ENCODE results near the gene CA5A. TPM values are rescaled to one million over a fixed set of nuclear protein-coding genes. Genes with fewer than 3 reads are reported as not detected.
A peak's percentile ranks its signal among the peaks of the same experiment; 100 is the strongest.

Gene CA5A
- polyA plus RNA-seq, 2 of the 4 experiments (the other 2 are of a cell fraction): not detected

GRCh38 chr16:87946596-87947347 is 10.4 kb upstream of the CA5A start:
- no peak overlapping the region for H3K4me3 ChIP-seq
- POLR2A ChIA-PET: no interaction called here
- no peak overlapping the region for H3K4me2 ChIP-seq
- no peaks in the 10 kb centered on the region for H3K9me3 ChIP-seq
- no peak for TF ChIP-seq USF2 (IDR thresholded peaks at IDR 0.05)
- no peak for TF ChIP-seq MAX (IDR thresholded peaks at IDR 0.05)
- TF ChIP-seq JUN (IDR thresholded peaks at IDR 0.05): no peak
- no peak for TF ChIP-seq BHLHE40 (IDR thresholded peaks at IDR 0.05; ENCODE audit: low read depth, low read length)
- no peak for TF ChIP-seq RARB (CRISPR knock-in tag; IDR thresholded peaks at IDR 0.05)
- no peak for TF ChIP-seq NPAS2 (CRISPR knock-in tag; IDR thresholded peaks at IDR 0.05; ENCODE audit: borderline replicate concordance)
- TF ChIP-seq EHF (CRISPR knock-in tag; IDR thresholded peaks at IDR 0.05): no peak
- TF ChIP-seq FOSB (CRISPR knock-in tag; IDR thresholded peaks at IDR 0.05): no peak
- no peak for TF ChIP-seq CBX8 (IDR thresholded peaks at IDR 0.05)
- TF ChIP-seq POLR2AphosphoS2 (conservative IDR thresholded peaks at IDR 0.05; ENCODE audit: low read length): no peak
- no peak for TF ChIP-seq RFX5 (IDR thresholded peaks at IDR 0.05)
- TF ChIP-seq ZFP36 (IDR thresholded peaks at IDR 0.05; ENCODE audit: borderline replicate concordance, partially characterized antibody): no peak
- TF ChIP-seq RCOR1 (IDR thresholded peaks at IDR 0.05; ENCODE audit: low read depth, low read length): no peak
- TF ChIP-seq ELK1 (IDR thresholded peaks at IDR 0.05; ENCODE audit: low read depth, low read length): no peak
- no peak for TF ChIP-seq ZC3H11A (IDR thresholded peaks at IDR 0.05)
- TF ChIP-seq CHD2 (IDR thresholded peaks at IDR 0.05; ENCODE audit: low read length, partially characterized antibody): no peak
- no peak overlapping the region for H3K27ac ChIP-seq
- WGBS (ENCODE audit: missing lambda C conversion rate): 72% methylated on average over 14 of the region's 14 CpGs
- DNase-seq (ENCODE audit: low read depth in 1 of 2, low spot score in 1 of 2) (no peak), FAIRE-seq (no peak), ATAC-seq (no peak)
- H3K4me1 ChIP-seq: no peaks in the 10 kb centered on the region
- CTCF ChIA-PET: no interaction called here

GRCh38 chr16:87945351-87946042 is 9.2 kb upstream of the CA5A start:
- Histone ChIP-seq H3K4me2 (peak overlapping the region; percentile 47; the same call in 2 of the 3 replicates), H3K4me3 (no peak overlapping the region)

GRCh38 chr16:87942680-87943079 is 6.4 kb upstream of the CA5A start:
- FAIRE-seq: no peak
- no peak overlapping the region for H3K27ac ChIP-seq
- DNase-seq (ENCODE audit: low read depth in 1 of 2, low spot score in 1 of 2): no peak
- 65% methylated on average over 5 of the region's 5 CpGs for WGBS (ENCODE audit: missing lambda C conversion rate)
- TF ChIP-seq HES2 (IDR thresholded peaks at IDR 0.05) (no peak), RAD21 (conservative IDR thresholded peaks at IDR 0.05 in 1 of 2, IDR thresholded peaks at IDR 0.05 in 1 of 2) (no peak), EHF (CRISPR knock-in tag; IDR thresholded peaks at IDR 0.05) (no peak), ZFP36 (IDR thresholded peaks at IDR 0.05; ENCODE audit: borderline replicate concordance, partially characterized antibody) (no peak), POLR2AphosphoS2 (conservative IDR thresholded peaks at IDR 0.05; ENCODE audit: low read length) (no peak), ZC3H11A (IDR thresholded peaks at IDR 0.05) (no peak), ZSCAN20 (CRISPR knock-in tag; IDR thresholded peaks at IDR 0.05) (no peak), POLR2A (IDR thresholded peaks at IDR 0.05; ENCODE audit: low read length) (no peak), ZNF302 (CRISPR knock-in tag; IDR thresholded peaks at IDR 0.05) (no peak), CBX2 (IDR thresholded peaks at IDR 0.05; ENCODE audit: borderline replicate concordance, low read depth) (no peak), MAFK (IDR thresholded peaks at IDR 0.05; ENCODE audit: partially characterized antibody) (no peak), TFCP2L1 (CRISPR knock-in tag; IDR thresholded peaks at IDR 0.05) (no peak)
- H3K9me3 ChIP-seq: no peaks in the 10 kb centered on the region
- ChIA-PET POLR2A (no interaction called here), CTCF (no interaction called here)
- H3K4me1 ChIP-seq: no peaks in the 10 kb centered on the region
- H3K4me3 ChIP-seq: no peak overlapping the region
- ATAC-seq: no peak
- no peak overlapping the region for H3K4me2 ChIP-seq

More at GRCh38 chr16:87945351-87946042, 9.2 kb upstream of the CA5A start:
- TF ChIP-seq USF2 (IDR thresholded peaks at IDR 0.05): 0 out of 2 replicates have a peak, but pooled peaks have one; percentile 28
- peak; percentile 77 for TF ChIP-seq MAFK (IDR thresholded peaks at IDR 0.05; ENCODE audit: partially characterized antibody)
- TF ChIP-seq NFE2L2 (conservative IDR thresholded peaks at IDR 0.05; ENCODE audit: low read length): no peak
- ATAC-seq (peak; percentile 28 to 46; a peak in 4 of 6 replicates), FAIRE-seq (no peak), DNase-seq (ENCODE audit: low read depth in 1 of 2, low spot score in 1 of 2) (peak in 1 of 2 experiments; percentile 50)
- H3K4me1 ChIP-seq: no peaks in the 10 kb centered on the region
- peak overlapping the region in 1 of 2 experiments; percentile 43; a peak in 2 of 6 replicates for H3K27ac ChIP-seq
- POLR2A ChIA-PET: no interaction called here
- WGBS (ENCODE audit: missing lambda C conversion rate): 52% methylated on average over 17 of the region's 22 CpGs
- no peaks in the 10 kb centered on the region for H3K9me3 ChIP-seq
- CTCF ChIA-PET: interaction anchor here (0.8 kb wide), 1 partner anchor 8 kb away, joined by 3 read pairs; no protein-coding TSS in a partner anchor

Data from A549 (cell line).